D721Med (cell line): ENCODE data around the gene KLHL7.

Experiments used
- DNase-seq: peaks from one replicate; pipeline ENCODE4 v3.0.0; 2011; ENCODE audit warnings: low spot score; ENCODE audit not compliant: insufficient read length
- FAIRE-seq: peaks from 2 replicates; lab custom pipeline; 2011; peaks lifted over from hg19 to GRCh38; lab: Jason Lieb, UNC
- CTCF ChIP-seq: IDR thresholded peaks from 2 replicates; pipeline ENCODE4 v1.5.1; 2012; ENCODE audit warnings: mild to moderate bottlenecking, control low read depth; ENCODE audit not compliant: insufficient read depth; ENCODE audit errors: missing control alignments

The KLHL7 gene

GRCh38 chr7:23072048-23072447, 33.5 kb upstream of the KLHL7 start:
- DNase-seq (no peak), FAIRE-seq (no peak)
- TF ChIP-seq CTCF: no peak

GRCh38 chr7:23072922-23073321, 32.7 kb upstream of the KLHL7 start:
- FAIRE-seq (no peak), DNase-seq (no peak)
- TF ChIP-seq CTCF: no peak

- DNase-seq (no peak), FAIRE-seq (no peak)
- TF ChIP-seq CTCF: no peak
Observed at GRCh38 chr7:23074443-23075261, 30.9 kb upstream of the KLHL7 start.

GRCh38 chr7:23075571-23075970, 30.0 kb upstream of the KLHL7 start:
- no peak for DNase-seq
- FAIRE-seq: no peak
- no peak for TF ChIP-seq CTCF

GRCh38 chr7:23076772-23077171, 28.8 kb upstream of the KLHL7 start:
- no peak for TF ChIP-seq CTCF
- DNase-seq: no peak

DNA sequence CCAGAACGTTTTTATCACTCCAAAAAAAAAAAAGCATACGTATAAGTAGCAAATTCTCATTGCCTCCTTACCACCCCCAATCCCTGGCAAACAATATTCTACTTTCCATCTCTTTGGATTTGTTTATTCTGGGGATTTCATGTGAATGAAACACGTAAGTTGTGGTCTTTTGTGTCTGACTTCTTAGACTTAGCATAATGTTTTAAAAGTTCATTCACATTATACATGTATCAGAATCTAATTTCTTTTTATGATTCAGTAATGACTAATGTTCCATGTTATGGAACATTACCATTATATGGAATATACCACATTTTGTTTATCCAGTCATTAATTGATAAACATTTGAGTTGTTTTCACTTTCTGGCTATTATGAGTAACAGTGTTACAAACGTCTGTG, 12.5 kb upstream of the KLHL7 start:
- no peak for TF ChIP-seq CTCF
- no peak for FAIRE-seq
- no peak for DNase-seq

More at GRCh38 chr7:23076772-23077171, 28.8 kb upstream of the KLHL7 start:
- no peak for FAIRE-seq

GRCh38 chr7:23093546-23093945, 12.0 kb upstream of the KLHL7 start:
- DNase-seq (no peak), FAIRE-seq (no peak)
- TF ChIP-seq CTCF: no peak
